HG03139 (cell line): ENCODE results near the gene TSSC4.

Experiments
- ATAC-seq: cut with Tn5 transposase; IDR thresholded peaks from one replicate; pipeline ENCODE4 v1.9.1; 2021; ENCODE audit not compliant: unreplicated experiment

Gene TSSC4

DNA sequence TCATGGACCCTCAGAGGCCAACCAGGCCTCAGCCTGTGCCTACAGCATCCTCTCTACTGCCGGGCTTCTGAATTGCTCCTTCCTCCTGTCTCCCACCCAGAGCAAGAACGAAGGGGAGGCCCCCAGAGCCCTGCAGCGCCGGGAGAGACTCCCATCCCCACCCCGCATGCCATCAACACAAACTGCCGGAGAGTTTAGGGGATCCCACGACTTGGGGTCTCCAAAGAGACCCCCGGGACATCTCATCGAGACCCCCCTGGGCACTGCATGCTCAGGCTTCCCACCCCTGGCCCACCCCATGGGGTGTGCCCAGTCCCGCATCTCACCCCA lies 31.7 kb upstream of the TSSC4 start:
- ATAC-seq = no peak

DNA sequence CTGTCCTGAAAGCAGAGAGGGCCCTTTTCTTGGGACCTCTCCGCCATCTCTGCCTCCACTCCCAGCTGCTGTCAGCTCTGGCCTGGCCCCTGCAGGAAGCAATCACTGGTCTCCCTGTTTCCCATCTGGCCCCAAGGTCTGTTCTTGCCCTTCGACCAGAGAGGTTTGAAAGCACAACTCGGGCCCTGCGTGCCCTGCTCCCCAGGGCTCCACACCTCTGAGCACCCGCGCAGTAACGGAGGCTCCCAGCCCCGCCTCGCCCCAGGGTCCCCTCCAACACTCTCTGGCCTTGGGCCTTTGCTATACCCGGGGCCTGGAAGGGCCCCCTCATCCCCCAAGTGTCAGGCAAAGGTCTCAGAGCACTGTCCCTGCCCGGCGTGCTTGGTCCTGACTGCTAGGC lies 31.2 kb upstream of the TSSC4 start:
- no peak for ATAC-seq

DNA sequence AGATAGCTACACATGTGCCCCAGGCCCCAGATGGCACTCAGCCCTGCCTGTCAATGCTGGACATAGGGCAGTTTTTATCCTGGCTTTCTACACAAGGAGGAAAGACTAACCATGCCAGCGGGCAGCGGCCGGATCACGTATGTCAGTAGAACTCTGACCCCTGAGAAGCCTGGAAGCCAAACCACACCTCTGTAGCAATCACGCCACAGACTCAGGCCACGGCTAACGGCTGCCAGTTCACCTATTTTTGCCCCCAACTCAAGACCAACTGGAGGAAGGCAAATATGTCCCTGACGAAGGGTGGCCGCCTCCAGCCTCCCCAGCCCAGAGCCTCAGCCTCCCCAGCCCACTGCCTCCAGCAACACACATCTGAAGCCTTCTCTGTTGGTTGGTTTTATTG lies 30.7 kb upstream of the TSSC4 start:
- no peak for ATAC-seq

DNA sequence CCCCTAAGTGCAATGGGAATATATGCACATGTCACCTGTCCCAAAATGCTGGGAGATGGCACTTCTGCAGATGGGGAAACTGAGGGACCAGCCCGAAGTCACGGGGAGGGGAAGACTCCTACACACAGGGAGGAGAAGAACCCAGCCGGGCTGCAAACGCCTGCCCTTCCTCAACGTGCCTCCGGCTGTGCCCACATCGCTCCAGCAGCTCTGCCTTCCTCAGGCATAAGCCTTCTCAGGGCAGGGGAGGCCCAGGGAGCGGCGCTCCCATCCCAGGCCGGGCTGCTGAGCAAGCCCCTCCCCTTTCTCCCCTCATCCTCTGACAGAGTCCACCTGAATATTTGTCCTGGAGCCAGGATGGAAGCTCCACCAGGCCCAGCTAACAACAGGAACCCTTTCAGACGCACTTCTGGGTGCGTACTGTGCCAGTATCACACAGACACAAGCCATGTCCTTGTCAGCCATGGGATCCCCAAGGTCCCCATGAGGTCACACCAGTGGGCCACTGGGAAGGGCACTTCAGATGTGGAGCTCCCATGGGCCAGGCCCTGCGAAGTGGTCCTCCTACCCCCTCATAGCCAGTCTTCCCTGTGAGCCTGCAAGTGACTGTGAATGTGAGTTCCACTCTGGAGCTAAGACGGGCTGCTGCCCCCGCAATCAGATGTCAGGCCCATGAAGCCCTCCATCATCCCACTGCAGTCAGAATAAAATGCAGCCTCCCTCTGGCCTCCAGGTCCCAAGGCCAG lies 25.9 kb upstream of the TSSC4 start:
- no peak for ATAC-seq

DNA sequence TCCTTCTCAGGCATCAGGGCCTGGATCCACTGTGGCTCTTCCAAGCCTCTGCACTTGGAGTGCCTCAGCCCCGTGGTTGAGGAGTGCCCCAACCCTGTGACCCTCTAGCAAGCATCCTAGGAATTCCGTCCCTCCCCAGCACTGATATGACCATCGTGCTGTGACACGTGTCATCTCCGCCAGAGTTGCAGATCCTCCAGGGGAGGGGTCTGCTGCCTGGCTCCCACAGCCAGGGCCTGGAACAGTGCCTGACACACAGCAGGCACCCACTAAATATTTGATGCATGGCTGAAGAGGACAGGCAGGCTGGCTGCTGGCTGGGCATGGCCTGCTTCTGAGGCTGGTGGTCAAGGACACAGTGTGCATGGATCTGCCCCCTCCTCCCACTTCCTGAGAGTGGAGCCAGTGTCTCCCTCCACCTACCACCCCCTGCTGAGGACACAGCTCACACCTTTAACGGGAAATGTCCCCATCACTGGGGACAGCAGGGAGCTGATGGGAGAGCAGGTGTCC lies 25.2 kb upstream of the TSSC4 start:
- ATAC-seq = no peak

DNA sequence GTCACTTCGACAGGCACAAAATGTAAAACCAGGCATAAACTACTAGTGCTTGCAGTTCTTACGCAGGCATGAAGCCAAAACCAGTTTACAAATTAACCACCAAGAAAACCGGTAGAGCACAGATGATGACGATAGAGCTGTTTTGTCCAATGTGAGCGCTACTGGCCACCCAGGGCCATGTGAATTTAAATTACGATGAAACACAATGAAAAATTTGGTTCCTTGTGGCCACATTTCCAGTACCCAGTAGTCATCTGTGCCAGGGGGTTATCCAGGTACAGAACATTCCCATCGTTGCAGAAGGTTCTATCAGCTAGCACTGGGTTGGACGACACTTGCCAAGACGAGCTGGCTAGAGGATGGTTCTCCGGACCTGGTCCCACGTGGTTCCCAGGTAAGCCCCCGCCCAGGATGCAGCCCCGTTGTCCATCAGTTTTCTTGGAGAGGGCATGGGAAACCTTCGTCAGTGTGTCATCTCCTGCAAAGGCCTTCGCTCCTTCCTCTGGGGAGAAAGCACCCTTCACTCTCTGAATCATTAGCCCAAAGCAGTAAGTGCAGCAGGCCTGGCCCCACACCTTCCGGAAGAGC lies 24.5 kb upstream of the TSSC4 start:
- ATAC-seq = no peak

DNA sequence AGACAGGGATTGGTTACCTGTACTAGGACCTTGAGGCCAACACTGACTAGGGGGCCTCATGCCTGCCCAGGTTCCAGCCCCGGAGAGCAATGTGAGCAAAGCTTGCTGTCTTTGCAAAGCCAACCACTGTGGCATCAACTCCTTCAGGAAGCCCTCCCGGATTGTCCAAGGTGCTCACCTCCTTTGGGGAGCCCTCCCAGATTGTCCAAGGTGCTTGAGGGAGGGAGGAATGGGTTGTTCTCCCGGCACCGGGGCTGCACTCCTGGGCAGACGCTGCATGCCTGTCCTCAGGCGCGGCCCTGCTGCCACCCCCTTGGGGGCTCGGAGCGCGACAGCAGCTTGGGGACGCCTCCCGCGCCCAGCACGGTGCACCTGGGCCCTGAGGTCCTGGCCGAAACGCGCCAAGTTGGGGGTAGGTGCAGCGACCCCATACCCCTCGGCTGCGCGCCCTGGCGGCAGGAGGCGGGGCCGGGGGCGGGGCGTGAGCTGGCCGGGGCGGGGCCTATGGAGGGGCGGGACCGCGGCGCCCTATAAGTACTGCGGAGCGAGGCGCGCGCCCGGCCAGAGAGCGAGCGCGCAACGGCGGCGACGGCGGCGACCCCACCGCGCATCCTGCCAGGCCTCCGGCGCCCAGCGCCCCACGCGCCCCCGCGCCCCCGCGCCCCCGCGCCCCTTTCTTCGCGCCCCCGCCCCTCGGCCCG lies 23.6 kb upstream of the TSSC4 start, which contains the start of gene CD81:
CD81 (plus strand) TSS at position 560 of the 701 bp plus-strand sequence. CDS start 240 bp downstream, outside the sequence.
- peak; percentile 43 for ATAC-seq

DNA sequence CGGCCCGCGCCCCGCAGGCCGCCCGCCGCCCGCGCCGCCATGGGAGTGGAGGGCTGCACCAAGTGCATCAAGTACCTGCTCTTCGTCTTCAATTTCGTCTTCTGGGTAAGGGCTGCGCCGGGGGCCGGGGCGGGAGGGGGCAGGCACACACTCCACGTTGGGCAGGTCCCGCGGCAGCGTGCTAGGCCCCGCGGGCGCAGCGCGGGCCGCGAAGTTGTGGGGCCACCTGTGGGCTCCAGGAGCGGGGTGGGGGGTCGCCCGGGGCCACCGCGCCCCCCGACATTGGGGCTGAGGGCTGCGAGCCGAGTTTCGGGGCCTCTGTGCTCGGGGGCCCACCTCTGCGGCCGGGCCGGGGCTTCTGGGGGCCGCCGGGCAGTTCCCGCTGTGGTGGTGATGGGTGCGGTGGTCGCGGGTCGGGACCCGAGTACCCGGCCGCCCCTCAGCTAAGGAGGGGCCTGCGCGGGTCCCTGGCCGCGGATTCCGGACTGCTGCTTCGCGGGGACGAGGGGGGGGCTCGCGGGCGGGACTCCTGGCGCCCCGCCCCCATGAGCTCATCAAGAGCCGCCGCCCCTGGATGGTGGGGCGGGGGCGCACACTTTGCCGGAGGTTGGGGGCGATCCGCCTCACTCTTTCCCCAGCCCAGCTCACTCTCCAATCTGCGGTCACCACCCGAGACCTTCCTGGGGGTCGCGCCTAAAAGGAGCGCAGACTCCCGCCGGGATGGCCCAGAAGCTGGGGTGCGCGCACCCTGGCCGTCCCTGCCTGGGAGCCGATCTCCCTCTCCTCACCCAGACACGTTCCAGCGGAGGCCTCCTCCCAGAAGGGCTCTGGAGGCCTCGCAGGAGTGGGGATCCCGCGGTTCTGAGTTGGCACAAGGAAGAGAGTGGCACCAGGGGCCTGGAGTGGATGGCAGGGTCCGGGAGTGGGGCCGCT lies 22.8 kb upstream of the TSSC4 start:
- ATAC-seq = peak; percentile 16

DNA sequence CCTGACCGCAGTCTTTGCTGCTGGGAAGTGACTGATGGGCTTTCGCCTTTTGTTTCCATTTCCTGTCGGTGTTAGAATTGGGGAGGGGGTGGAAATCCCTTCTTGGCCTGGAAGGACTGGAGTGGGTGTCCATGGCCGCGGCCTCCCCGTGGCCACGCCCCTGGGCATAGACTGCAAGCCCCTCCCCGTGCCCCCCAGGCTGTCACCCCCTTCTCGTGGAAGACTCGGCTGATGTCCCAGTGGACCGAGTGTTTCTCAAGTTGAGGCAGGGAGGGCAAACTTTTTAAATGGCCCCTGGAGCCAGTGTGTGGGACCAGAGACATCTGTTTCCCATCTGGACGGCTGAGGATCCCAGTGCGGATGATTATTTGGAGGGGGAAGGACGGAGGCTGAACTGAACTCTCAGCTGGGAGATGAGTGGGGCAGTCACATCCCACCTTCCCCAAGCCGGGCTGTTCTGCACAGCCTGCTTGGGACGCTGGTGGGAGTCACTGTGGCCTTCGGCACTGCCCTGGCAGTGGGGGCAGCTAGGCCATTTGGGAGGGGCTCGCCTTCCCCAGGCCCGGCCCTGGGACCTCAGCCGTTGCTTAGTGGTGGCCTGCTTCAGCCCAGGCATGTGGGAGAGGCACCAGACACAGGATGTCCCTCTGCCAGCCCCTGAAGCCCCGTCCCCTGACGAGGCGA lies 21.9 kb upstream of the TSSC4 start:
- no peak for ATAC-seq

DNA sequence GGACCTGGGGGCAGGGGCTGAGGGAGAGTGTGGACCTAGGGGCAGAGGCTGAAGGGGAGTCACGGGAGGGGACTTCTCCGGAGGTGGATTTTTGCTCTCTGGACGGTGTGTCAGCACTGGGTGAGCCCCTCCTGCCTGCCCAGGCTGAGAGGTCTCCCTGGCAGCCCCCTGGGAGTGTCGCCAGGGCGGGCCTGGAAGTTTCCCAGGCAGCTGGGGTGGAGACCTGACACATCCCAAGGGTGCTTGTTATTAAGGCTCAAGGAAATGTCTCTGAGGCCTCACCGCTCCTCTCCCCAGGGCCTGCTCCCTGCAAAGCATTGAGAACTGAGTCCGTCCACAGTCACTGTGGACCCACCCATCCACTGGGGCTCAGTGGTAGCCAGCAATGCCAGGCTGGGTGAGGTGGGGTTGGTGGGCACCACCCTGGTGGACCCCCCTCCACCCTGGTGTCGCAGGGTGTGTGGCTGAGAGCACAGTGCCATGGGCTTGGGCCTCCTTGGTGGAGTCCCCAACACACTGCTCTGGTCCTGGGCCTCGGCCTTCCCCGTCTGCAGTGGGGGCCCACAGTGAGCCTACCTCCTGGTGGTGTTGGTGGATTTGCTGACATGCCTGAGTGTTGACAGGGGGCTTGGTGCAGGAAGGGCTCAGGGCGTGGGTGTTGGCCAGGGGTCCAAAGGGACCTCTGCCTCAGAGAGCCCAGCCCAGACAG lies 20.9 kb upstream of the TSSC4 start:
- ATAC-seq = no peak

DNA sequence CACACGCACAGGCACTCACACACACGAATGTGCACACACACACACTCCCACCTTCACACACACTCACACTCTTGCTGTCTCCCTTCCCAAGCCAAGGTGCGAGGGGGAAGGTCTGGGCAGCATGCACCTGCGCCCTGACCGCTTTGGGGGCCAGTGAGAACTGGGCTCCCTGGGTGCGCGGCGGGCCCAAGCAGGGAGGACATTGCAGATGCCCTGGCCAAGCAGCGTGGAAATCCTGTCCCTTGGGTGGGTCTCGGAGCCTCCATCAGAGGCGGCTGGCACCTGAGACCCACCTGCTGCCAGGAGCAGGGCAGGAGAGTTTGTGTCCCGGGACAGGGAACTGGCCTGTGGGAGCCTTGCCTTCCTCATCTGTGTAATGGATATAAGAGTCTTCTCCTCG lies 20.2 kb upstream of the TSSC4 start:
- no peak for ATAC-seq

DNA sequence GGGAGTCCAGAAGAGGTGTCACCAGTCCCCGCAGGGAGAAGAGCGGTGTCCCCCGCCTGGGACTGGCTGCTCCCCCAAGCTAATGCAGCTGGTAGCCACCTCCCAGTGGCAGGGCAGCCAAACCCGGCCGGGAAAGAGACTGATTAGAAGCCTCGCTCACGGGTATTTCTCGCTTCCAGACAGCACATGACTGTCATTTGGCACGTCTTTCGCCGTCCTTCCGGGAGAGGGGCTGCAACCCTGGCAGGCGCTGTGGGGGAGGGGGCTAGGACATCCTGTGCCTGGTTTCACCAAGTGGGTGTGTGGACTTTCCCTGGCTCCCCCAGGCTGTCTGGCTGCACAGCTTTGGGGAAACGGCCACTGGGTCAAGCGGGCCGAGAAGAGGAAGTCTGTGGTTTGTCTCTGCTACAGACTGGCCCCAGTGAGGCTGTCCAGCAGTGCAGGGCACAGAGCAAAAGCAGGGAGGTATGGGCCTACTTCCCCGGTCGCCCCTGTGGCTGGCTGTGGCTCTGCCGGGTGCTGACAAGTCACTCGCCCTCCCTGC lies 19.7 kb upstream of the TSSC4 start:
- no peak for ATAC-seq

DNA sequence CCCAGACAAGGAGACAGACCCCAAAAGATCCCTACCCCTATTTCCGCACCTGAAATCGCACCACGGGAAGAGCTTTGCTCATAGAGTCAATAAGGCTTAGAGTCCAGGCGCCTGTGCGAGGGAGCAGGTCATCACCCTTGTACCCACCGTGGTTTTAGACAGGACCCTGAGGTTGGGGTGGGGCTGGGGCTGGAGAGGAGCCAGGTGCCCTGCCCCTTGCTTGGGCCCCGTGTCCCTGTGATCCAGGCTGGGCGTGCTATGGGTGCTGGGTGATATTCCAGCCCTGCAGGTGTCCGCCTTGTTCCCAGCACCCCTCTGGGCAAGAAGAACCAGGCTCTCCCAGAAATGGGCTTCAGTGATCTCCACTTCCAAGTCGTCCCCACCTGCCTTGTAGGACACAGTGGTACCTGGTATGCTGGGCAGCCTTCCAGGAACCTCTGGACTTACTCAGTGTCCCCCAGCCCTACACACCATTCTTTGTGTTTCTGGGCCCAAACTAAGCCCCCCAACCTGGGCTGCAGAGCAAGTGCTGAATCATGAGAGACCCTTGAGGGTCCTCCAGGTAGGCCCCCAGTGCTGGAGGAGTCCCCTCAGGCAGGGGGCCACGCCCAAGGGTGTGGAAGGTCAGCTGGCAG lies 18.9 kb upstream of the TSSC4 start:
- no peak for ATAC-seq

DNA sequence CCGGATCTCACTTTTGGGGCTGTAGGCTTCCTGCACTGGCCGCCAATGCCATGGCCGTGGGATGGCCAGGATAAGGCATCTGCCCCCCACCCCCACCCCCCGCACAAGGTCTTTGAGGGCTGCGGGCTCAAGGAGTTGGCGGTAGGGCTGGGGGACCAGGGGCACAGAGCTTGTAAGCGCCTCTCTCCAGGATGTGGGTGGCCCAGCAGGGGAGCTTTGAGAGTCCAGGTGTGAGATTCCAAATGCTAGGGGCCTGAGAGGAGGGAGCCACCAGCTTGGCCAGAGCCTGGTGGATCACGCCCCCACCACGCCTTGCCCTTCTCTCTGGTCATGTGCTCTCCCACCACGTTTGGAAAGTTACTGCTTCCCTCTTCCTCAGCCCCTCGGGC lies 18.4 kb upstream of the TSSC4 start:
- no peak for ATAC-seq

DNA sequence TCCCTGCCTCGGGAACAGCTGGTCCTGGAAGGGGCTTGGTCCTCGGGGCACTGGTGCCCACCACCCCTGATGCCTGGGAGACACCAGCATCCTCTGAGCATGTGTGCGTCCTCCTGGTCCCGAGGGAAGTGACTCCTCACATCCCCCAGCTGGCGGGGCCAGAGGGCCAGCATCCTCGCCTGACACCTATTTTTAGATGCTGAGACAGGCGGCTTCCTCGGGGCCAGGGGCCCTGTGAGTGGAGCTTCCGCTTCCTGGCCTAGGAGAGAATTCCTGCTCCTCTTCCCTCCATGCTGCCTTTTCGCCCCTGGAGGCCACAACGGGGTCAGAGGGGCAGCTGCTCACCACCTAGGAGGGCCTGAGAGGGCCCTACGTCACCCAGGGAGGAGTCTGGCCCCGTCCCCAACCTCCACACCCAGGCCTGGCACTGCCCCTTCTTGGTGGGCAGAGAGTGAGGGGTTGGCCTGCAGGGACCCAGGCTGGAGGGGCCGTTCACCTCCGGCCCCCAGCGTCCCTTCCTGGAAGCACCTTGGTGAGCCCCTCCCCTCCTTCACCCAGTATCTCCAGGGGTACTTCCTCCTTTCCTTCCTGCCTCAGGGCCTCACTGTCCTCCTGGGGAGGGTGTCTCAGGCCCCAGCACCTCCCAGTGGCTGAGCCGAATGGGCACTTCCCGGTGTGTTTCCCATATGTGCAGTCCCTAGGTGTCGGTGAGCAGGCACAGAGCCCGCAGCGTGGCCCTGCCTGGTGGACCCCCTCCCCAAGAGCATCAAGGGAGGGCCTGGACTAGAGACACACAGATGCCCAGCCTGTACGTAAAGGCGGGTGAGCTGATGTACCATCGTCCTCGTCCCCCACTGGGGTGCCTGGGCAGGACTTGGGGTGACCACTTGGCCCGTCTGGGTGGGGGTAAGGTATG lies 17.4 kb upstream of the TSSC4 start:
- ATAC-seq = no peak

DNA sequence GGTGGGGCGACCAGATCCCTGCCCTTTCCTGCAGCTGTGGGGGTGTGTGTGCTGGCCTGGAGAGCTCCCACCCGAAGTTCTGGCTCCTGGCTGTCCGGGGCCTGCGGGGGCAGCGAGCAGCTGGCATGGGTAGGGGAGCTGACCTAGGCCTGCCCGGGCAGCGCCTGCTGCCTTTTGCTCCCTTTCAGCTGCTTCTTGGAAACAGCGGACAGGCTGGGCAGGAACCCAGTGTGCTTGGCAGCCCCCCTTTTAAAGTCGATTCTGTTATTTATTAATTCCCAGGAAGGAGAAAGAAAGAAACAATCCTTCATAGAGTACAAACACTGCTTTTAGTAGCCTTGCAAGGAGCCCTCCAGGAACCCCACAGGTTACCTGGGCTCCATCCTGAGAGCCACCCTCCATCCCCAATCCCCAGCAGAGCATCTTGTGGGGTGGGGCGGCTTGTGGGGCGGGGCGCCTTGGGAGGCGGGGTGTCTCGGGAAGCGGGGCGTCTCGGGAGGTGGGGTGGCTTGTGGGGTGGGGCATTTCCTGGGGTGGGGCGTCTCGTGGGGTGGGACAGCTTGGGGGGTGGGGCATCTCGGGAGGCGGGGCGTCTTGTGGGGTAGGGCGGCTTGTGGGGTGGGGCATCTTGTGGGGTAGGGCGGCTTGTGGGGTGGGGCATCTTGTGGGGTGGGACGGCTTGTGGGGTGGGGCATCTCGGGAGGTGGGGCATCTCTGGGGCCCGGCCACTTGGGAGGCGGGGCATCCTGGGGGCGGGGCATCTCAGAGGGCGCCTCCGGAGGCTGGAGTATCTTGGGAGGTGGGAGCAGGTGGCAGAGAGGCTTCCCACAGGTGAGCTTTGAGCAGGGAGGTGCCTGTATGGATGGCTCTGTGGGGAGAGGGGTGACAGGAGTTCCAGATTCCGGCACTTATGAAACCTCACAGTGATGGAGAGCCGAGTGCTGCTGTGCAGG lies 16.4 kb upstream of the TSSC4 start:
- ATAC-seq = no peak
